Measurements from ENCODE around the gene ARHGAP45.

DNA sequence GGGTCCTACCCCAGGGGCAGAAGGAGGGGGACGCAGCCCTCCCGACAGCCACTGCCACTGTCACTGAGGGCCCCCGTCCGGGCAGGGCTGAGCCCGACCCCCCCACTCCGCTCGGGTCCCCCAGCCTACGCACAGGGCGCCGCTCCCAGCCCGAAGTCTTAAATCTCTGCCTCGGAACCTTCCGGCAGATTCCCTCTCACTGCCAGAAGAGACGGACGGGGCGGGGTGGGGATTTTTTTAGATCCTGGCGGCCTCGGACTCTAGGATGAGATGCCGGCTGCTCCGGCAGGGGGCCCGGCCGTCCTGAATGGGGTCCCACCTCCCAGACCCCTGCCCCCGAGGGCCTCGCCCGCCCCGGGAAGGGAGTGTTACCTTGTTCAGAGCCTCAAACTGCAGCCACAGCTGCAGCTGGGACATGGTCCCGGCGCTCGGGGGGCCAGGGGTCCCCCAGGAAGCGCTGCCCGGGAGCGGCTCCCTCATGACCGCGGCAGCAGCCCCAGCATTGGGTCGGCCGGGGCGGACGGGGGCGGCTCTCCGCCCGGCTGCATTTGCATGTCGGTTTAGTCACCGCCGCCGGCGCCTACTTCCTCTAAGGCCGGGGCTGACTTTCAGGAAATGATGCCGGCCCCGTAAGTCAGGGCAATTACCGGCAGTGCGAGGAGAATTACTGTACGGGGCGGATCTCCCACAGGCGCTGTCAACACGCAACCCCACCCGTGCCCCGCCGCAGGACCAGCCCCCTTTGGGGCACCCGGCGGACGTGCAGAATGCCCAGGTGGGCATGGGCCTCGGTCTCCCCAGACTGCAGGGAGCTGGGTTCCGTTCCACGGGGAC lies 65.0 kb downstream of the ARHGAP45 start:
- TF ChIP-seq EZH2 (IDR thresholded peaks at IDR 0.05) = no peak
- TF ChIP-seq POLR2AphosphoS5 (IDR thresholded peaks at IDR 0.05; ENCODE audit: borderline replicate concordance, low read depth, low read length) = no peak
